IPS DF 4.7 (cell line): ENCODE results near the gene SLC25A26.

Source experiments
- DNase-seq: peaks from one replicate; pipeline ENCODE4 v3.0.0-alpha.2; 2013; ENCODE audit warnings: low spot score; ENCODE audit errors: extremely low read depth

Gene SLC25A26

DNA sequence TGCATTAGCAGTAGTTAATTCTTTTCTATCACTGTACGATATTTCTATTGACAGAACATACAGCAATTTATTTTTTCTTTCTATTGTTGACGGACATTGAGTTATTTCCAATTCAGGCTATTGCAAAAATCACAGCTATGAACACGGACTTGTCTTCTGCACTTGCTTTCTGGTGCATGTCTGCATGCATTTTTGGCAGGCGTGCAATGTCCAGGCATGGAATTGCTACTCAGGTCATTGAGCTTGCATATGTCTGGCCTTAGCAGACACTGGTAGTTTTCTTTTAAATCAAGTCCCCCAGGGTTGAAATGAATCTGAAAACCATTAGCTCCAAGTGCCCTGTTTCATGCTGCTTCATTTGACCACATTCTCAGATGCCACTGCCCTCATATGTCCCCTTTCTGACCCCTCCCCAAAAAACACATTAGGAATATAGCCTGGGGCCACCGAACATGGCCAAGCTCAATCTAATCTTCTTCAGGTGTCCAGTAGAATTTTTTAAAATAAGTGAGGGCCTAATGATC is 207.2 kb downstream of the SLC25A26 start:
- no peak for DNase-seq
